CD4-positive, alpha-beta T cell (primary cell): ENCODE results near the gene JAZF1. TPM values are rescaled to one million over a fixed set of nuclear protein-coding genes. Genes with fewer than 3 reads are reported as not detected.
A peak's percentile ranks its signal among the peaks of the same experiment; 100 is the strongest.

Experiments used
- ATAC-seq: fragments of 200-7000 bp; cut with Tn5 transposase; one replicate; pipeline ENCODE4 v1.10.0; 2022; ENCODE audit warnings: mild to moderate bottlenecking; ENCODE audit not compliant: poor library complexity
- CTCF ChIA-PET: fragments of 350-600 bp; sonication (Branson Sonifier 250); formaldehyde crosslinking; loops from one replicate; lab custom pipeline; 2021; ENCODE audit warnings: antibody characterized with exemption, inconsistent platforms; lab: Charles Lee
- POLR2A ChIA-PET: fragments of 350-600 bp; sonication (Branson Sonifier 250); formaldehyde crosslinking; loops from one replicate; lab custom pipeline; 2021; ENCODE audit warnings: antibody characterized with exemption, inconsistent platforms; lab: Charles Lee
- DNase-seq, 14 experiments: peaks; one replicate each; pipeline ENCODE4 v3.0.0-alpha.2; 2013 to 2020; ENCODE audit warnings: mixed read lengths in 2 of 14
- H3K27ac ChIP-seq, 2 donors: one replicate each; pipeline versions ENCODE4 v1.5.1 to v1.7.0; 2013; ENCODE audit warnings: low read length in 2 of 2, low read depth in 1 of 2, mild to moderate bottlenecking in 1 of 2
- H3K27me3 ChIP-seq, 2 experiments: 1 replicate in 1 of 2; 2 replicates in 1 of 2; pipeline versions ENCODE4 v1.6.1 to v1.7.0; 2013; ENCODE audit warnings: low read length in 2 of 2, control low read depth in 1 of 2, mild to moderate bottlenecking in 1 of 2, moderate library complexity in 1 of 2; ENCODE audit not compliant: insufficient read depth in 2 of 2, control insufficient read depth in 1 of 2
- H3K36me3 ChIP-seq: one replicate; pipeline ENCODE4 v1.6.1; 2013; ENCODE audit warnings: low read length, control low read depth; ENCODE audit not compliant: insufficient read depth
- H3K4me1 ChIP-seq: one replicate; pipeline ENCODE4 v1.6.1; 2013; ENCODE audit warnings: low read length, control low read depth; ENCODE audit not compliant: insufficient read depth
- H3K4me3 ChIP-seq: one replicate; pipeline ENCODE4 v1.5.1; 2013; ENCODE audit warnings: mild to moderate bottlenecking, low read length, moderate library complexity
- H3K9me3 ChIP-seq, 2 experiments: 1 replicate in 1 of 2; 2 replicates in 1 of 2; pipeline versions ENCODE4 v1.6.1 to v1.7.0; 2013; ENCODE audit warnings: low read length in 2 of 2, mild to moderate bottlenecking in 2 of 2, control low read depth in 1 of 2, moderate library complexity in 1 of 2; ENCODE audit not compliant: control insufficient read depth in 1 of 2, insufficient read depth in 1 of 2
- H3K27ac Mint-ChIP-seq: one replicate; pipeline ENCODE4 v1.8.0; 2020; ENCODE audit warnings: mixed read lengths
- H3K27me3 Mint-ChIP-seq: one replicate; pipeline ENCODE4 v1.8.0; 2021; ENCODE audit warnings: mixed read lengths
- H3K36me3 Mint-ChIP-seq: one replicate; pipeline ENCODE4 v1.8.0; 2021; ENCODE audit warnings: low read depth, mixed read lengths
- H3K4me1 Mint-ChIP-seq: one replicate; pipeline ENCODE4 v1.8.0; 2021; ENCODE audit warnings: low read depth, mixed read lengths
- H3K4me3 Mint-ChIP-seq: one replicate; pipeline ENCODE4 v1.8.0; 2020; ENCODE audit warnings: mild to moderate bottlenecking, mixed read lengths
- H3K9me3 Mint-ChIP-seq: one replicate; pipeline ENCODE4 v1.8.0; 2020; ENCODE audit warnings: mixed read lengths
- CTCF ChIP-seq: fragments of 200-600 bp; IDR thresholded peaks from one replicate; pipeline ENCODE4 v1.8.0; 2022; ENCODE audit warnings: antibody characterized with exemption, mild to moderate bottlenecking
- intact Hi-C, 2 experiments: fragments of 100-400 bp; cut with DNase I in 1 of 2; cut with micrococcal nuclease in 1 of 2; formaldehyde crosslinking; loops; one replicate each; pipeline versions ENCODE4 v1.15.1 to v1.9.0; 2023 to 2025; cut with DNase I, micrococcal nuclease
- total RNA-seq, 174 experiments: library from RNA in 2 of 174; stranded (reverse) in 2 of 174; gene quantifications; one replicate each; pipeline ENCODE4 v1.2.3 and lab custom pipeline; 2021 to 2026

The JAZF1 gene
- total RNA-seq, 2 experiments from 2014 or later: 9.9 to 11.1 TPM

- ATAC-seq (no peak), DNase-seq (no peak)
- no peak for TF ChIP-seq CTCF
- Histone ChIP-seq H3K9me3 (no peaks in the 10 kb centered on the region), H3K36me3 (no peaks in the 10 kb centered on the region), H3K4me1 (no peaks in the 10 kb centered on the region), H3K27me3 (peaks cover 0 to 6% of the 10 kb centered on the region in 2 experiments), H3K4me3 (no peak overlapping the region), H3K27ac (no peak overlapping the region)
- ChIA-PET POLR2A (no interaction called here), CTCF (no interaction called here)
- Mint-ChIP-seq H3K27me3 (peaks cover 24% of the 10 kb centered on the region), H3K27ac (no peak overlapping the region), H3K4me3 (no peak overlapping the region), H3K9me3 (no peaks in the 10 kb centered on the region), H3K36me3 (no peaks in the 10 kb centered on the region), H3K4me1 (no peaks in the 10 kb centered on the region)
- intact Hi-C loops: no loop called here
These were observed 18.5 kb upstream of the JAZF1 start for GRCh38 chr7:28199021-28199510.

DNA sequence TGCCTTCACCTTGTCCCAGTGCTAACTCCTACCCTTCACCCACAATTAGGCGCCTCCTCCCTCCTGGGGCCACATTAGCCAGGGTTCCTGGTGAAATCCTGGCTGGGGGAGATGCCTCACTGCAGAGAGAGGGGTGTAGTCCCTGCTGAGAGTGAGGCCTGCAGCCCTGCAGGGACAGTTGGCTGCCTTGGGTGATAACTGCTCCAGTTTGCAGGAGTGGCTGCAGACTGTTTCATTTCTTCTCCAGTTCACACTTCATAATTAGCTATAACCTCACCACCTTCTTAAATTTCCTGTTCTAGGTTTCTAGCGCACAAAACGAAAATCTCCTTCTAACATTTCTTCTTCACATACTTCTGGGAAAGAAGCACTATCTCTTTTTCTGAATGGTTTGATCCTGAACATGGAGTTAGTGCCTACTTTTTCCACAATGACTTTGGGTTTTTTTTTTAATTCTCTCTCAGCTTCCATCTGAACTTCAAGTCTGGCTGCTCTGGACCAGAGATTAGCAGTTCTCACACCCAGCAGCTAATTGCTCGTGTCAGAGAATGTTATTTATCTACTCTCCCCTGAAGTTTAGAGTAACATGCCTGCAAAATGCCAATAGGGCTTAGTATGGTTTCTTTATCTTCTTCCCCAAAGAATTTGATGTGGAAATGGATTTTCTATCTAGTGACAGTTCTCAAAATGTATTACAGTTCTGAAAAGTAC is 15.5 kb upstream of the JAZF1 start:
- Histone ChIP-seq H3K9me3 (no peaks in the 10 kb centered on the region), H3K4me3 (no peak overlapping the region), H3K4me1 (no peaks in the 10 kb centered on the region), H3K36me3 (no peaks in the 10 kb centered on the region), H3K27me3 (peaks cover 0 to 4% of the 10 kb centered on the region in 2 experiments), H3K27ac (no peak overlapping the region)
- ATAC-seq: no peak
- POLR2A ChIA-PET: no interaction called here
- DNase-seq: peak in 1 of 14 experiments; percentile 24
- intact Hi-C loops: no loop called here
- H3K27me3 Mint-ChIP-seq: peaks cover 9% of the 10 kb centered on the region
- no peaks in the 10 kb centered on the region for H3K4me1 Mint-ChIP-seq
- H3K27ac Mint-ChIP-seq: no peak overlapping the region
- H3K9me3 Mint-ChIP-seq: no peaks in the 10 kb centered on the region
- H3K36me3 Mint-ChIP-seq: no peaks in the 10 kb centered on the region
- H3K4me3 Mint-ChIP-seq: no peak overlapping the region
- TF ChIP-seq CTCF: no peak
- CTCF ChIA-PET: no interaction called here

DNA sequence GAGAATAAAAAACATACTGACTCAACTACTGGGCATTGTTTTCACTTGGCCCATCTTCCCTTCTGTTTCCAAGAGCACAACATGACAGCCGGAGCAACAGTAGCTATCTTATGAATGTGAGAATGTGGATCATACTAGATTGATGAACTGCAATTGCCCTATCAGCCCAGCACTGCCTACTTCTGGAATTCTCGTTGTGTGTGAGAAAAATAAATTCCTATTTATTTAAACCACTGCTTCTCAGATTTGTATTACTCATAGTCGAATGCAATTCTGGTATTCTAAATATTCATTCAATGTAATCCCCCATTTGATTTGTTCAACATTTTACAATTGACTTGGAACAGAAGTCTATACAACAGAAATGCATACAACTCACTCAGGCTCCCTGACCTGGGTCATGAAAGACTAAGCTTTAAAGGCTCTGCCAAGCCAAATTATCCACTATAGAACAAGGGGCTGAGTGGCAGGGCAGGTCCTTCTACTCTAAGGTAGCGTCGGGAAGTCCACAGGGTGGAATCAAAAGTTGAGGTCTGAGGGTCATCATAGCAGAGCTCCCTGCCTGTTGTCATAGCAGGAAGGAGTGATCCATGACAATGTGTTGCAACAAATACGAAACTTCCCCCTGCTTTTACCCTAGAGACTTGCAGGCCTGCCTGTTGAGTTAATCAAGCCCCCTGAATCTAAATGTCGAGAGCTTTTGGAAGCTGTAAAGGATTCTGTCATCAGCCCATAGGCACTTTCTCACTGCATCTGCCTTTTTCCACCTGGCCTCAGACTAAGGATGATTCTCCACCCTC is 12.4 kb upstream of the JAZF1 start:
- Histone ChIP-seq H3K27me3 (peaks cover 0 to 5% of the 10 kb centered on the region in 2 experiments), H3K4me3 (no peak overlapping the region), H3K27ac (no peak overlapping the region), H3K36me3 (no peaks in the 10 kb centered on the region), H3K9me3 (no peaks in the 10 kb centered on the region), H3K4me1 (no peaks in the 10 kb centered on the region)
- ChIA-PET CTCF (interaction anchor here (1.2 kb wide), 1 partner anchor 10 kb away, joined by 3 read pairs; no protein-coding TSS in a partner anchor), POLR2A (no interaction called here)
- H3K36me3 Mint-ChIP-seq: no peaks in the 10 kb centered on the region
- no peak overlapping the region for H3K4me3 Mint-ChIP-seq
- intact Hi-C loops: no loop called here
- no peaks in the 10 kb centered on the region for H3K27me3 Mint-ChIP-seq
- no peak for TF ChIP-seq CTCF
- ATAC-seq (no peak), DNase-seq (peak in 1 of 14 experiments; percentile 30)
- no peak overlapping the region for H3K27ac Mint-ChIP-seq
- no peaks in the 10 kb centered on the region for H3K4me1 Mint-ChIP-seq
- no peaks in the 10 kb centered on the region for H3K9me3 Mint-ChIP-seq
